GM23248 (cell line): Measurements from ENCODE around the gene TMCC1.

ENCODE experiments used
- EZH2 ChIP-seq: fragments of 200-600 bp; sonication (generic); IDR thresholded peaks from 2 replicates; pipeline ENCODE4 v1.6.1; 2018; ENCODE audit warnings: antibody characterized with exemption, mild to moderate bottlenecking; ENCODE audit not compliant: insufficient read depth, poor library complexity, severe bottlenecking
- EZH2phosphoT487 ChIP-seq: fragments of 200-600 bp; sonication (generic); IDR thresholded peaks from 2 replicates; pipeline ENCODE4 v1.6.1; 2018; ENCODE audit warnings: antibody characterized with exemption, moderate library complexity, mild to moderate bottlenecking, low read depth; ENCODE audit not compliant: insufficient read depth

DNA sequence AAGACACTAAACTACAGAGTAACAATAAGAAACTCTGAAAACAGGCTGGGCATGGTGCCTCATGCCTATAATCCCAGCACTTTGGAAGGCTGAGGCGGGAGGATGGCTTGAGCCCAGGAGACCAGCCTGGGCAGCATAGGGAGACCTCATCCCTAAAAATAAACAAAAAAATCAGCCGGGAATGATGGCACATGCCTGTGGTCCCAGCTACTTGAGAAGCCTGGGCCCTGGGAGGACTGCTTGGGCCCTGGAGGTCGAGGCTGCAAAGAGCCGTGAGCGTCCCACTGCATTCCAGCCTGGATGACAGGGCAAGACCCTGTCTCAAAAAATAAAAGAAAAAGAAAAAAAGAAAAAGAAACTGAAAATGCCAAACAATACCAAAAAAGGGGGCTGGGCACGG lies 55.4 kb downstream of the TMCC1 start:
- TF ChIP-seq EZH2 (no peak), EZH2phosphoT487 (no peak)
